Skeletal muscle cell (primary cell): Measurements from ENCODE around the gene CUEDC1.

Source experiments
- DNase-seq: peaks from one replicate; pipeline ENCODE4 v3.0.0-alpha.2; 2010; ENCODE audit warnings: low read depth
- H3K4me3 ChIP-seq: 2 replicates; pipeline ENCODE4 v1.5.1; 2011; ENCODE audit warnings: low read depth, mild to moderate bottlenecking, control low read depth, low read length, moderate library complexity

CUEDC1 gene

GRCh38 chr17:57943140-57943539 lies 12.1 kb downstream of the CUEDC1 start:
- no peak for DNase-seq

GRCh38 chr17:57941384-57942370 lies 13.5 kb downstream of the CUEDC1 start:
- DNase-seq, result no peak
- H3K4me3 ChIP-seq, result no peak overlapping the region

More at GRCh38 chr17:57943140-57943539, 12.1 kb downstream of the CUEDC1 start:
- no peak overlapping the region for H3K4me3 ChIP-seq

GRCh38 chr17:57940653-57941329 lies 14.4 kb downstream of the CUEDC1 start:
- no peak for DNase-seq
- no peak overlapping the region for H3K4me3 ChIP-seq

GRCh38 chr17:57940231-57940630 lies 15.0 kb downstream of the CUEDC1 start:
- no peak overlapping the region for H3K4me3 ChIP-seq
- DNase-seq, result no peak

- H3K4me3 ChIP-seq, result no peak overlapping the region
- no peak for DNase-seq
These were observed 15.4 kb downstream of the CUEDC1 start for GRCh38 chr17:57939797-57940196.

GRCh38 chr17:57938061-57938502 lies 17.1 kb downstream of the CUEDC1 start:
- no peak overlapping the region for H3K4me3 ChIP-seq
- DNase-seq, result no peak

- H3K4me3 ChIP-seq, result no peak overlapping the region
- no peak for DNase-seq
These were observed 17.7 kb downstream of the CUEDC1 start for GRCh38 chr17:57937492-57937891.

GRCh38 chr17:57935833-57936807 lies 19.1 kb downstream of the CUEDC1 start:
- H3K4me3 ChIP-seq, result no peak overlapping the region

GRCh38 chr17:57931488-57932137 lies 23.6 kb downstream of the CUEDC1 start:
- no peak for DNase-seq
- H3K4me3 ChIP-seq, result no peak overlapping the region

More at GRCh38 chr17:57935833-57936807, 19.1 kb downstream of the CUEDC1 start:
- DNase-seq, result no peak

- H3K4me3 ChIP-seq, result no peak overlapping the region
- DNase-seq, result no peak
These were observed 25.0 kb downstream of the CUEDC1 start for GRCh38 chr17:57930239-57930638.

GRCh38 chr17:57929386-57929785 lies 25.8 kb downstream of the CUEDC1 start:
- DNase-seq, result no peak
- no peak overlapping the region for H3K4me3 ChIP-seq

GRCh38 chr17:57928928-57929327 lies 26.3 kb downstream of the CUEDC1 start:
- H3K4me3 ChIP-seq, result no peak overlapping the region
- DNase-seq, result no peak

- no peak overlapping the region for H3K4me3 ChIP-seq
- DNase-seq, result peak; percentile 66
These were observed 28.0 kb downstream of the CUEDC1 start for GRCh38 chr17:57927048-57927723.

- no peak for DNase-seq
- H3K4me3 ChIP-seq, result no peak overlapping the region
These were observed 28.5 kb downstream of the CUEDC1 start for GRCh38 chr17:57926723-57927047.

GRCh38 chr17:57925361-57925990 lies 29.7 kb downstream of the CUEDC1 start:
- no peak for DNase-seq
- no peak overlapping the region for H3K4me3 ChIP-seq

- no peak for DNase-seq
- no peak overlapping the region for H3K4me3 ChIP-seq
These were observed 30.5 kb downstream of the CUEDC1 start for GRCh38 chr17:57924677-57925076.

GRCh38 chr17:57923182-57923872 lies 31.9 kb downstream of the CUEDC1 start:
- DNase-seq, result no peak
- no peak overlapping the region for H3K4me3 ChIP-seq
